SU-DHL-6 (cell line): ENCODE results near the gene CTU1.

ENCODE experiments used
- H2AFZ ChIP-seq: fragments of 200-600 bp; sonication (generic); 2 replicates; pipeline ENCODE4 v1.6.1; 2014; ENCODE audit warnings: low read depth, mild to moderate bottlenecking, moderate library complexity, mixed read lengths, antibody characterized with exemption, low read length; ENCODE audit not compliant: severe bottlenecking
- H3F3A ChIP-seq: fragments of 200-600 bp; shearing (Covaris generic); 2 replicates; pipeline ENCODE4 v1.6.0; 2016; ENCODE audit warnings: antibody characterized with exemption, mild to moderate bottlenecking; ENCODE audit not compliant: insufficient read depth
- H3K27ac ChIP-seq: fragments of 200-600 bp; sonication (generic); 2 replicates; pipeline ENCODE4 v1.5.1; 2016; ENCODE audit warnings: low read depth, mild to moderate bottlenecking, low read length, moderate library complexity, mixed read lengths
- H3K27me3 ChIP-seq: fragments of 200-600 bp; sonication (generic), shearing (Covaris generic); 2 replicates; pipeline ENCODE4 v1.6.0; 2014; ENCODE audit warnings: mild to moderate bottlenecking, low read length
- H3K36me3 ChIP-seq: fragments of 200-600 bp; sonication (generic); 2 replicates; pipeline ENCODE4 v1.6.1; 2014; ENCODE audit warnings: mild to moderate bottlenecking, low read length, mixed read lengths
- H3K4me2 ChIP-seq: fragments of 300-600, 200-600 bp; shearing (Covaris generic), sonication (generic); 2 replicates; pipeline ENCODE4 v1.6.0; 2014; ENCODE audit warnings: low read length, low read depth, mild to moderate bottlenecking; ENCODE audit not compliant: poor library complexity, severe bottlenecking
- H3K4me3 ChIP-seq: fragments of 200-600 bp; sonication (generic); 2 replicates; pipeline ENCODE4 v1.5.1; 2014; ENCODE audit warnings: antibody characterized with exemption, low read length, mild to moderate bottlenecking, mixed read lengths; ENCODE audit not compliant: insufficient read depth, poor library complexity, severe bottlenecking
- H3K79me2 ChIP-seq: fragments of 200-600 bp; sonication (generic); 2 replicates; pipeline ENCODE4 v1.6.1; 2014; ENCODE audit warnings: mild to moderate bottlenecking, low read length, moderate library complexity; ENCODE audit not compliant: insufficient read depth
- H3K9ac ChIP-seq: fragments of 200-600 bp; sonication (generic); 2 replicates; pipeline ENCODE4 v1.7.0; 2014; ENCODE audit warnings: mild to moderate bottlenecking, low read length
- H3K9me2 ChIP-seq: fragments of 200-600 bp; sonication (generic); replicated peaks from 2 replicates; pipeline ENCODE4 v1.6.1; 2014; ENCODE audit warnings: low read length; ENCODE audit not compliant: insufficient read depth
- H3K9me3 ChIP-seq: fragments of 200-600 bp; sonication (generic); 2 replicates; pipeline ENCODE4 v1.6.1; 2014; ENCODE audit warnings: low read length, mixed read lengths; ENCODE audit not compliant: insufficient read depth
- H4K20me1 ChIP-seq: fragments of 200-600 bp; sonication (generic); 2 replicates; pipeline ENCODE4 v1.6.1; 2014; ENCODE audit warnings: low read depth, mild to moderate bottlenecking, antibody characterized with exemption, low read length, moderate library complexity, mixed read lengths
- CTCF ChIP-seq: fragments of 200-600 bp; sonication (generic); IDR thresholded peaks from one replicate; pipeline ENCODE4 v1.5.1; 2017; ENCODE audit warnings: antibody characterized with exemption, mild to moderate bottlenecking, low read length, moderate library complexity; ENCODE audit not compliant: insufficient read depth, poor library complexity, severe bottlenecking
- EZH2phosphoT487 ChIP-seq: fragments of 200-600 bp; sonication (generic), shearing (Covaris generic); conservative IDR thresholded peaks from 2 replicates; pipeline ENCODE4 v1.6.1; 2018; ENCODE audit warnings: mild to moderate bottlenecking, antibody characterized with exemption, low read length, moderate library complexity, mixed read lengths

CTU1 gene

GRCh38 chr19:51076631-51077213 lies 31.5 kb downstream of the CTU1 start:
- no peaks in the 10 kb centered on the region for H3K27me3 ChIP-seq
- TF ChIP-seq EZH2phosphoT487, result no peak
- TF ChIP-seq CTCF, result no peak
- no peak overlapping the region for H3K4me3 ChIP-seq
- H4K20me1 ChIP-seq, result no peaks in the 10 kb centered on the region
- no peaks in the 10 kb centered on the region for H3K36me3 ChIP-seq
- H3K27ac ChIP-seq, result no peak overlapping the region
- H3K4me2 ChIP-seq, result no peak overlapping the region
- no peak overlapping the region for H2AFZ ChIP-seq
- H3K9me3 ChIP-seq, result no peaks in the 10 kb centered on the region
- H3K9ac ChIP-seq, result no peak overlapping the region
- H3K79me2 ChIP-seq, result no peaks in the 10 kb centered on the region
- no peaks in the 10 kb centered on the region for H3K9me2 ChIP-seq
- no peaks in the 10 kb centered on the region for H3F3A ChIP-seq

GRCh38 chr19:51075998-51076397 lies 32.2 kb downstream of the CTU1 start:
- TF ChIP-seq EZH2phosphoT487 (no peak), CTCF (no peak)
- H3K4me3 ChIP-seq, result no peak overlapping the region
- no peak overlapping the region for H2AFZ ChIP-seq

GRCh38 chr19:51071095-51071405 lies 37.2 kb downstream of the CTU1 start:
- Histone ChIP-seq H3K27me3 (no peaks in the 10 kb centered on the region), H2AFZ (no peak overlapping the region), H3F3A (no peaks in the 10 kb centered on the region), H3K36me3 (no peaks in the 10 kb centered on the region), H3K9me3 (no peaks in the 10 kb centered on the region), H3K27ac (no peak overlapping the region), H3K4me2 (no peak overlapping the region), H4K20me1 (no peaks in the 10 kb centered on the region), H3K9me2 (no peaks in the 10 kb centered on the region), H3K79me2 (no peaks in the 10 kb centered on the region), H3K9ac (no peak overlapping the region), H3K4me3 (no peak overlapping the region)
- no peak for TF ChIP-seq CTCF
- TF ChIP-seq EZH2phosphoT487, result no peak

More at GRCh38 chr19:51075998-51076397, 32.2 kb downstream of the CTU1 start:
- Histone ChIP-seq H3K4me2 (no peak overlapping the region), H3K27ac (no peak overlapping the region), H3K36me3 (no peaks in the 10 kb centered on the region), H3K27me3 (no peaks in the 10 kb centered on the region), H4K20me1 (no peaks in the 10 kb centered on the region), H3K9me3 (no peaks in the 10 kb centered on the region), H3K9me2 (no peaks in the 10 kb centered on the region), H3K79me2 (no peaks in the 10 kb centered on the region), H3F3A (no peaks in the 10 kb centered on the region), H3K9ac (no peak overlapping the region)
